Subcutaneous adipose tissue (tissue), 4 donors: ENCODE data around the gene PRICKLE1. TPM values are rescaled to one million over a fixed set of nuclear protein-coding genes. Genes with fewer than 3 reads are reported as not detected.

Experiments
- CTCF ChIP-seq: fragments of 450-650 bp; IDR thresholded peaks from one replicate; pipeline ENCODE4 v1.5.1; 2016; ENCODE audit warnings: low read depth, mild to moderate bottlenecking, control low read depth, antibody characterized with exemption, moderate library complexity
- total RNA-seq, 4 donors: library from RNA; depleted of rRNA; stranded (reverse); fragments of >200 nt; gene quantifications; one replicate each; pipeline ENCODE4 v1.1.0, GENCODE V29; 2016

The PRICKLE1 gene
- total RNA-seq, 4 donors from 2014 or later, result 4.8 to 8.0 (median 5.9) TPM

GRCh38 chr12:42588524-42589464 lies 752 bp downstream of the PRICKLE1 start:
- no peak for TF ChIP-seq CTCF

- no peak for TF ChIP-seq CTCF
These were observed 1.7 kb downstream of the PRICKLE1 start for GRCh38 chr12:42587601-42588523.

GRCh38 chr12:42586268-42586667 lies 3.3 kb downstream of the PRICKLE1 start:
- TF ChIP-seq CTCF, result no peak

DNA sequence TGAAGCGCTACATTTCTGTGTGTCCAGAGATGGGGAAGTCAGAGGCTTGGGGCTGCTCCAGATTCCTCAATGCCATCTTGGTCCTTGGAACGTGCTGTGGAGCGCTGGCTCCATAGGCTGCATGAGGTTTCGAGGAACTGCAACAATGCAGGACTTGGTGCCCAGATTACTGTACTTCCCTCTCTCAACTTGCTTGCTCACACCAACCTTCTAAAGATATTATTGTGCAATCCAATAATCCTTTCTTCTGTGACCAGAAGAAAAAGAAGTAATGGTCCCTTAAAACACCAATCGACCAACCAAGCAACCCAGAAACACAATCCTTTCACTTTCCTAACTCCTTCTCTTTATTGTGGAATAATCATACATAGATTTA lies 3.7 kb downstream of the PRICKLE1 start:
- TF ChIP-seq CTCF, result no peak

DNA sequence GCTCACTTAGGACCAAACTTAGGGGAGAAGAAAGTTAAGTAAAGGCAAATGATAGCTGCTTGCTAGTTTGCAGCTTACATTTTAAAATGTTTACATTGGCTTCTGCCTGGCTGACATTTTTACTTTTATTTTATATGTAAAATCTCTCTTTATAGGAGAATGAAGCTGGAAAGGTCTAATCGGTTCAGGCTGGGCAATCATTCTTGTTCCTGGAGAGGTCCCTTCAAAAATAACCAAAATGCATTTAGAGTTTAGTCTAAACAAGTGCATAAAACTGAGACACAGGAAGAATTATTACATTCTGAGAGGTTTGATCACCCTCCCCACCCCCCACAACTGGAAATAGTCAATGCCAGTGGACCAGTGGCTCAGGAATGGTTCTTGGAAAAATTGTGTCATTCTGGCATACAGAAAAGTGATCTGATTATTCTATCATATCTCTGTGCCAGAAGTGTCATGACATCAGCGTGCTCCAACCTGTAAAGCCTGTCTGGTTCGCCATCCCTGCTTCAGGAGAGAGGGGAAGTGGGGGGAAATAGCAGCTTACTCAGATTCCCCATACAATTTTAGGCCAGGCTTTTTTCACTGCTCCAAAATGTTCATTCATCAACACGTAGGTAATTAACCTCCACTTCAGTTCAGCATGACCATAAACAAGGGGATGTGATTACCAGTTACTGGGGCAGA lies 4.2 kb downstream of the PRICKLE1 start:
- no peak for TF ChIP-seq CTCF

DNA sequence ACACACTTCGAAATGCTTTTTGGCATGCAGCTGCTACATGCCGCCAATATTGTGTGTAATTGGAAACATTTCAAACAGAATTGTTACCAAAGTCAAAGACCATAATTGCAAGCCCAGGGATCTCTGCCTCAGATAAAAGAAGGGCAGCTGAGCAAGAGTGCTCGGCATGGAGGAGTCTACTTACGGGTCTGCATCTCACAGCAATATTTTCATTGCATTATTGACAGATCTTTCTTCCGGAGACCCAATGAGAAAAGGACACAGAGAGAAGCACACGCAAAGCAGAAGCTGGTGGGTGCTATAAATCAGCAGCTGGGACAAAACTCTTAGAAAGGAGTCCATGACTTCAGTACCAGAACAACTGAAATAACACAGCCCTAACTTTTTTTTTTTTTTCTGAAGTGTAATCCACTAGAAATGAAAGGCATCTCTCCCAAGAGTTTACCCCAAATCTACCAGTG lies 4.9 kb downstream of the PRICKLE1 start:
- TF ChIP-seq CTCF, result no peak
